ENCODE results near the gene LARP4B. TPM values are rescaled to one million over a fixed set of nuclear protein-coding genes. Genes with fewer than 3 reads are reported as not detected.

LARP4B gene
- total RNA-seq, 1 experiment from 2014 or later: 122 TPM

GRCh38 chr10:809671-810350 lies 121.7 kb downstream of the LARP4B start:
- TF ChIP-seq POLR2AphosphoS5 (IDR thresholded peaks at IDR 0.05; ENCODE audit: low read depth, low read length) (no peak), ATF3 (IDR thresholded peaks at IDR 0.05) (no peak), ZBTB33 (IDR thresholded peaks at IDR 0.05; ENCODE audit: extremely low read depth, insufficient replicate concordance, low read length) (no peak), SP1 (IDR thresholded peaks at IDR 0.05; ENCODE audit: low read depth) (no peak), FOSL1 (IDR thresholded peaks at IDR 0.05; ENCODE audit: low read depth) (no peak), CEBPB (IDR thresholded peaks at IDR 0.05; ENCODE audit: low read depth) (no peak), POLR2A (IDR thresholded peaks at IDR 0.05; ENCODE audit: borderline replicate concordance, extremely low read depth, insufficient read depth, insufficient read length) (no peak), EGR1 (IDR thresholded peaks at IDR 0.05; ENCODE audit: low read depth) (no peak), SRF (IDR thresholded peaks at IDR 0.05; ENCODE audit: low read depth) (no peak), JUND (IDR thresholded peaks at IDR 0.05) (no peak), CTCF (IDR thresholded peaks at IDR 0.05 in 2 of 3, conservative IDR thresholded peaks at IDR 0.05 in 1 of 3; ENCODE audit: borderline replicate concordance in 1 of 3, insufficient read depth in 1 of 3, low read depth in 2 of 3, low read length in 2 of 3) (no peak), MAX (IDR thresholded peaks at IDR 0.05) (no peak)
- Histone ChIP-seq H4K20me1 (ENCODE audit: insufficient read depth) (no peaks in the 10 kb centered on the region), H3K36me3 (ENCODE audit: control insufficient read depth in 1 of 2, insufficient read depth in 2 of 2, low read length in 2 of 2) (peaks cover 37 to 45% of the 10 kb centered on the region in 2 experiments), H2AFZ (ENCODE audit: low read depth, low read length, poor library complexity, severe bottlenecking) (no peak overlapping the region), H3K9me2 (ENCODE audit: insufficient read depth) (no peaks in the 10 kb centered on the region), H3K4me2 (ENCODE audit: low read length) (no peak overlapping the region), H3K27me3 (ENCODE audit: insufficient read depth, low read length) (no peaks in the 10 kb centered on the region), H3K4me1 (ENCODE audit: control insufficient read depth in 1 of 2, insufficient read depth in 2 of 2, low read length in 2 of 2) (no peaks in the 10 kb centered on the region), H3K4me3 (replicated peaks in 1 of 2; ENCODE audit: low read depth in 1 of 2, low read length in 2 of 2) (no peak overlapping the region), H3K79me2 (ENCODE audit: insufficient read depth, low read length) (no peaks in the 10 kb centered on the region; the same call in 1 of the 2 replicates), H3K9me3 (ENCODE audit: control insufficient read depth in 1 of 2, insufficient read depth in 1 of 2, low read depth in 1 of 2, low read length in 2 of 2) (no peaks in the 10 kb centered on the region), H3K27ac (ENCODE audit: low read depth, low read length) (no peak overlapping the region), H3K9ac (ENCODE audit: low read length) (no peak overlapping the region)
- intact Hi-C loops (cut with micrococcal nuclease): loop anchor here (1.0 kb wide), 1 partner anchor 299 kb away; no protein-coding TSS in a partner anchor
- RAD21 ChIA-PET (ENCODE audit: low non-redundant PET in 1 of 2, low total read pairs in 2 of 2, uncharacterized antibody in 2 of 2, unreplicated experiment in 2 of 2): no interaction called here
- POLR2A ChIA-PET: no interaction called here
- BruUV-seq (replicated peaks): TSS peak; percentile 19
- no peak for DNase-seq (ENCODE audit: low read depth, low spot score)
- CTCF ChIA-PET: interaction anchor here (1.2 kb wide), 1 partner anchor 399 kb away, joined by 3 read pairs; no protein-coding TSS in a partner anchor
- ATAC-seq: no peak

Measured in HCT116 (cell line).